Mesenchymal stem cell (in vitro differentiated cells and primary cell): ENCODE results near the gene SBNO2.
A peak's percentile ranks its signal among the peaks of the same experiment; 100 is the strongest.
"Not testable (repeated sequence)": the region's sequence is repeated elsewhere in the genome, so short reads cannot be mapped to it uniquely, and the experiment has no call there.

Experiments used
- DNase-seq: peaks from one replicate; pipeline ENCODE4 v3.0.0-alpha.2; 2013
- H2AFZ ChIP-seq: one replicate; pipeline ENCODE4 v1.6.1; 2013; ENCODE audit warnings: low read depth, mild to moderate bottlenecking, control low read depth, inconsistent platforms, low read length, moderate library complexity
- H2AK5ac ChIP-seq: 2 replicates; pipeline ENCODE4 v1.6.1; 2013; ENCODE audit warnings: low read length, moderate library complexity, mild to moderate bottlenecking, inconsistent platforms; ENCODE audit not compliant: severe bottlenecking
- H2BK120ac ChIP-seq: one replicate; pipeline ENCODE4 v1.6.1; 2013; ENCODE audit warnings: low read depth, mild to moderate bottlenecking, inconsistent platforms, low read length, moderate library complexity
- H2BK12ac ChIP-seq, 2 experiments: one replicate each; pipeline ENCODE4 v1.6.1; 2013; ENCODE audit warnings: inconsistent platforms in 2 of 2, low read length in 2 of 2, mild to moderate bottlenecking in 2 of 2, moderate library complexity in 2 of 2, control low read depth in 1 of 2
- H2BK15ac ChIP-seq: one replicate; pipeline ENCODE4 v1.6.1; 2013; ENCODE audit warnings: mild to moderate bottlenecking, low read depth, inconsistent platforms; ENCODE audit not compliant: poor library complexity, severe bottlenecking
- H2BK5ac ChIP-seq: 2 replicates; pipeline ENCODE4 v1.6.1; 2013; ENCODE audit warnings: low read depth, mild to moderate bottlenecking, low read length, control low read depth, inconsistent platforms; ENCODE audit not compliant: poor library complexity, severe bottlenecking
- H3K14ac ChIP-seq, 2 experiments: one replicate each; pipeline ENCODE4 v1.6.1; 2013; ENCODE audit warnings: inconsistent platforms in 2 of 2, low read length in 2 of 2, control low read depth in 1 of 2, mild to moderate bottlenecking in 1 of 2, moderate library complexity in 1 of 2
- H3K18ac ChIP-seq, 2 experiments: one replicate each; pipeline ENCODE4 v1.6.1; 2013; ENCODE audit warnings: inconsistent platforms in 2 of 2, low read length in 2 of 2, control low read depth in 1 of 2, low read depth in 1 of 2, mild to moderate bottlenecking in 1 of 2
- H3K23ac ChIP-seq, 2 experiments: one replicate each; pipeline ENCODE4 v1.6.1; 2013; ENCODE audit warnings: inconsistent platforms in 2 of 2, low read length in 2 of 2, mild to moderate bottlenecking in 2 of 2, moderate library complexity in 2 of 2, control low read depth in 1 of 2
- H3K27ac ChIP-seq: 2 replicates; pipeline ENCODE4 v1.5.1; 2013; ENCODE audit warnings: mild to moderate bottlenecking, moderate library complexity, low read length, control low read depth, inconsistent platforms; ENCODE audit not compliant: poor library complexity, severe bottlenecking
- H3K27me3 ChIP-seq, 2 experiments: 2 replicates each; pipeline versions ENCODE4 v1.6.1 to v1.7.0; 2013; ENCODE audit warnings: low read length in 2 of 2, mild to moderate bottlenecking in 2 of 2, moderate library complexity in 2 of 2, control low read depth in 1 of 2, inconsistent platforms in 1 of 2; ENCODE audit not compliant: control insufficient read depth in 1 of 2, insufficient read depth in 1 of 2
- H3K36me3 ChIP-seq, 2 experiments: 2 replicates each; pipeline versions ENCODE4 v1.6.1 to v1.7.0; 2013; ENCODE audit warnings: low read length in 2 of 2, control low read depth in 1 of 2, inconsistent platforms in 1 of 2, low read depth in 1 of 2, mild to moderate bottlenecking in 1 of 2; ENCODE audit not compliant: insufficient read depth in 2 of 2, control insufficient read depth in 1 of 2
- H3K4ac ChIP-seq, 2 experiments: one replicate each; pipeline ENCODE4 v1.6.1; 2013; ENCODE audit warnings: inconsistent platforms in 2 of 2, low read length in 2 of 2, mild to moderate bottlenecking in 2 of 2, moderate library complexity in 2 of 2, control low read depth in 1 of 2, low read depth in 1 of 2
- H3K4me1 ChIP-seq: 2 replicates; pipeline ENCODE4 v1.6.1; 2013; ENCODE audit warnings: low read depth, low read length, control low read depth; ENCODE audit not compliant: control insufficient read depth, insufficient read depth
- H3K4me2 ChIP-seq: 2 replicates; pipeline ENCODE4 v1.6.1; 2013; ENCODE audit warnings: low read length, mild to moderate bottlenecking, inconsistent platforms; ENCODE audit not compliant: poor library complexity, severe bottlenecking
- H3K4me3 ChIP-seq, 2 experiments: 2 replicates each; pipeline versions ENCODE4 v1.5.1 to v1.7.0; 2013; ENCODE audit warnings: low read length in 2 of 2, mild to moderate bottlenecking in 2 of 2, control low read depth in 1 of 2, low read depth in 1 of 2; ENCODE audit not compliant: insufficient read depth in 1 of 2
- H3K79me1 ChIP-seq: replicated peaks from 2 replicates; pipeline ENCODE4 v1.6.1; 2013; ENCODE audit warnings: mild to moderate bottlenecking, control low read depth, low read length, inconsistent platforms; ENCODE audit not compliant: poor library complexity, severe bottlenecking
- H3K9ac ChIP-seq: 2 replicates; pipeline ENCODE4 v1.7.0; 2013; ENCODE audit warnings: mild to moderate bottlenecking, low read length, moderate library complexity
- H3K9me3 ChIP-seq: 2 replicates; pipeline ENCODE4 v1.7.0; 2013; ENCODE audit warnings: mild to moderate bottlenecking, low read length; ENCODE audit not compliant: control insufficient read depth
- H4K8ac ChIP-seq: one replicate; pipeline ENCODE4 v1.6.1; 2013; ENCODE audit warnings: inconsistent platforms, mild to moderate bottlenecking, low read length, moderate library complexity
- H4K91ac ChIP-seq: one replicate; pipeline ENCODE4 v1.6.1; 2013; ENCODE audit warnings: mild to moderate bottlenecking, low read length, inconsistent platforms
- WGBS: methylation state at CpG from one replicate; pipeline ENCODE4 v1.1.7; 2013; ENCODE audit warnings: mixed read lengths; 5-methylcytosine and 5-hydroxymethylcytosine counted together

SBNO2 gene

DNA sequence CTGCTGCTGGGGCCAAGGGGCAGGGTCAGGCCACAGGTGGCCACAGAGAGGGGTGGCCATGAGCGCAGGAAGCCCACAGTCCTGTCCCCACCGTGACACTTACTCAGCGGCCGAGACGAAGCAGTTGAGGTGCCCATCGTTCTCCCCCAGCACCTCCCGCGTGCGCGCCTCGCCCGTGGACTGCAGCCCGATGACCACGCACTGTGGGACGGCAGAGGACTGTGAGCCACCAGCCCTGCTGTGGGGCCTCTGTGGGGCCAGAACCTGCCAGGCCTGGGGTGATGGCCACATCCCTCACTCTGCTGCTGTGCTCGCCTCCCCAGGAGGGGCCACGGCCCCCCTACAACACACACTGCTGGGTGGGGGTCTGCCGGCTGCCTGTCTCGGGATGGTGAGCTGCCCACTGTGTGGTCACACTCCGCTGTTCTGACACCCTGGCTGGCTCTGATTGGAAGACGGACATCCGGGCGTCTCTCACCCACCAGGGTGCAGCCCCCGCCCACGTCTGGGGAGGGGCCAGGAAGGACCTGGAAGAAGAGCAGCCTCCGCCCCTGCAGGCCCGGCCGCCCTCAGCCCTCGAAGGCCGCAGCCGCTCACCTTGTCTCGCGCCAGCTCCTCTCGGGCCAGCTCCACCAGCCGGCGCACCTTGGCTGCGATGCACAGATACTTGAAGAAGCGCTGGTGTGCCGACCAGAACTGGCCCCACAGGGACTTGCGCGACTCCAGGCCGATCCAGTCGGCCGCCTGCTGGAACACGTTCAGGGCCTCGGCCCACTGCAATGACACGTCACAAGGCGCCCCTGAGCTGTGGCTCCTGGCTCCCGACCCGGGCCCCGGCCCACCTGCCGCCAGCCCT, 57.1 kb downstream of the SBNO2 start:
- Histone ChIP-seq H3K14ac (no peak overlapping the region), H2BK15ac (no peak overlapping the region), H3K79me1 (peaks cover 28% of the 10 kb centered on the region), H3K18ac (no peak overlapping the region), H3K9me3 (no peaks in the 10 kb centered on the region), H4K91ac (no peak overlapping the region), H2AFZ (no peak overlapping the region), H3K4ac (no peak overlapping the region), H3K27ac (no peak overlapping the region), H3K27me3 (no peaks in the 10 kb centered on the region), H2BK5ac (no peak overlapping the region), H2BK120ac (no peak overlapping the region), H3K23ac (no peak overlapping the region), H3K4me3 (no peak overlapping the region), H2AK5ac (no peak overlapping the region), H3K36me3 (peaks cover 85 to 92% of the 10 kb centered on the region in 2 experiments), H2BK12ac (no peak overlapping the region), H4K8ac (no peak overlapping the region), H3K4me1 (peaks cover 19% of the 10 kb centered on the region), H3K4me2 (no peak overlapping the region), H3K9ac (no peak overlapping the region)
- no peak for DNase-seq
- WGBS, result 96% methylated on average over 52 of the region's 52 CpGs

DNA sequence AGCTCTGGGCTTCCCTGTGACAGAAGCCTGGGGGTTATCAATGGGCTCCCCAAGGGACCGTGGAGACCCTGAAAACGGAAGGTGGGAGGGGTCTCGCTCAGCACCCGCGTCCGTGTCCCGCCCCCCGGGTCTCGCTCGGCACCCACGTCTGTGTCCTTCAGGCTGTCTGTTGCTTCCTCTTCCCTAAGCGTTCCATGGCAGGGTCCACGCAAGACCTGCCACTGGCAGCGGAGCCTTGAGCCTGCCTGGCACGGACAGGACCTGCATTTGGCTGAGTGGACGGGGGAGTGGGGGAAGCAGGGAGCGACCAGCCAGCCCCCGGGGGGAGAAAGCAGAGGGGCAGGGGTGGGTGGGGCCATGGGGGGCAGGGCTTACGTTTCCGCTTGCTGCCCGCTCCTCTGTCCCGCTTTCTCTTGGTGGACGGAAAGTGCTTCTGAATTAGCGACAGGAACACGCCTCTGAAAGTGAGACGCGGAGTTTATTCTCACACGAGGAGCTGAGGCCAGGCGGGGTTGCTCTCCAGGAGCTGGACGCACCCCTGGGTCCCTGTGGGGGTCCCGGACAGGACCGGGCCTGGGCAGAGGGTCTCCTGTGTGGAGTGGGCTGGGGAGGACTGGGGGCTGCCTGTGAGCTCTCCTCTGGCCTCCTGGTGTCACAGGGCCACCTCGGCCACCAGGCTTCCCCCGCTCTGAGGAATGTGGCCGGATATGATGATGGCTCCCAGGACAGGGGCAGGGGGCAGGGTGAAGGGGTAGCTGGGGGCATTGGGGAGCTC, 58.2 kb downstream of the SBNO2 start:
- Histone ChIP-seq H2AFZ (no peak overlapping the region), H4K91ac (no peak overlapping the region), H3K18ac (no peak overlapping the region), H3K9me3 (no peaks in the 10 kb centered on the region), H3K14ac (no peak overlapping the region), H2AK5ac (no peak overlapping the region), H3K79me1 (peaks cover 22% of the 10 kb centered on the region), H3K27ac (no peak overlapping the region), H3K23ac (no peak overlapping the region), H2BK120ac (no peak overlapping the region), H2BK15ac (no peak overlapping the region), H3K4me3 (no peak overlapping the region), H3K4ac (no peak overlapping the region), H3K36me3 (peaks cover 80 to 92% of the 10 kb centered on the region in 2 experiments), H3K4me1 (peaks cover 21% of the 10 kb centered on the region), H2BK12ac (no peak overlapping the region), H3K9ac (no peak overlapping the region), H4K8ac (no peak overlapping the region), H2BK5ac (no peak overlapping the region), H3K27me3 (no peaks in the 10 kb centered on the region), H3K4me2 (no peak overlapping the region)
- DNase-seq, result no peak
- WGBS, result 89% methylated on average over 35 of the region's 35 CpGs

DNA sequence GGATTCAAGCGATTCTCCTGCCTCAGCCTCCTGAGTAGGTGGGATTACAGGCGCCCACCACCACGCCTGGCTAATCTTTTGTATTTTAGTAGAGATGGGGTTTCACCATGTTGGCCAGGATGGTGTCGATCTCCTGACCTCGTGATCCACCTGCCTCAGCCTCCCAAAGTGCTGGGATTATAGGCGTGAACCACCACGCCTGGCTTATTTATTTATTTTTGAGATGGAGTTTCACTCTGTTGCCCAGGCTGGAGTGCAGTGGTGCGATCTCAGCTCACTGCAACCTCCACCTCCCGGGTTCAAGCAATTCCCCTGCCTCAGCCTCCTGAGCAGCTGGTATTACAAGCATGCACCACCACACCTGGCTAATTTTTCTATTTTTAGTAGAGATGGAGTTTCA, 59.3 kb downstream of the SBNO2 start:
- H3K27ac ChIP-seq, H2AK5ac ChIP-seq, DNase-seq, H2BK5ac ChIP-seq, H2BK15ac ChIP-seq, H2BK120ac ChIP-seq, H2AFZ ChIP-seq, H3K18ac ChIP-seq, H4K91ac ChIP-seq, H3K9ac ChIP-seq, H3K9me3 ChIP-seq, H3K14ac ChIP-seq, H3K27me3 ChIP-seq, H3K4ac ChIP-seq, H3K4me2 ChIP-seq, H2BK12ac ChIP-seq, H4K8ac ChIP-seq, H3K23ac ChIP-seq, H3K4me3 ChIP-seq: not testable (repeated sequence)
- peaks cover 79 to 92% of the 10 kb centered on the region in 2 experiments for H3K36me3 ChIP-seq
- peaks cover 23% of the 10 kb centered on the region for H3K4me1 ChIP-seq
- H3K79me1 ChIP-seq, result peaks cover 18% of the 10 kb centered on the region
- WGBS, result 94% methylated on average over 8 of the region's 9 CpGs

GRCh38 chr19:1113986-1114483, 60.0 kb downstream of the SBNO2 start:
- H3K27me3 ChIP-seq, result no peaks in the 10 kb centered on the region
- H3K4ac ChIP-seq, result no peak overlapping the region
- peak overlapping the region in 1 of 2 experiments; percentile 76 for H3K14ac ChIP-seq
- no peak overlapping the region for H2BK120ac ChIP-seq
- peak overlapping the region; percentile 20 for H2BK5ac ChIP-seq
- H3K4me2 ChIP-seq, result no peak overlapping the region
- H3K18ac ChIP-seq, result peak overlapping the region in 1 of 2 experiments; percentile 81
- H2AK5ac ChIP-seq, result peak overlapping the region; percentile 96
- peak overlapping the region in 1 of 2 experiments; percentile 61 for H2BK12ac ChIP-seq
- peaks cover 23% of the 10 kb centered on the region for H3K4me1 ChIP-seq
- H3K4me3 ChIP-seq, result no peak overlapping the region
- no peak overlapping the region for H2BK15ac ChIP-seq
- peaks cover 75 to 92% of the 10 kb centered on the region in 2 experiments for H3K36me3 ChIP-seq
- no peak for DNase-seq
- 93% methylated on average over 25 of the region's 25 CpGs for WGBS
- peaks cover 13% of the 10 kb centered on the region for H3K79me1 ChIP-seq
- no peak overlapping the region for H4K8ac ChIP-seq
- peak overlapping the region; percentile 64 for H3K9ac ChIP-seq
- peak overlapping the region; percentile 84 for H3K27ac ChIP-seq
- no peaks in the 10 kb centered on the region for H3K9me3 ChIP-seq
- no peak overlapping the region for H2AFZ ChIP-seq
- H3K23ac ChIP-seq, result no peak overlapping the region
- H4K91ac ChIP-seq, result peak overlapping the region; percentile 79
